ENCODE results near the gene ROPN1L. TPM values are rescaled to one million over a fixed set of nuclear protein-coding genes. Genes with fewer than 3 reads are reported as not detected.

Gene ROPN1L
- total RNA-seq, 1 donor from 2014 or later: not detected

- DNase-seq: no peak
- no peak for TF ChIP-seq CTCF (IDR thresholded peaks at IDR 0.05; ENCODE audit: partially characterized antibody, unreplicated experiment)
- Mint-ChIP-seq H3K36me3 (ENCODE audit: unreplicated experiment) (no peaks in the 10 kb centered on the region), H3K4me1 (ENCODE audit: low read depth, unreplicated experiment) (no peaks in the 10 kb centered on the region), H3K27ac (ENCODE audit: unreplicated experiment) (no peak overlapping the region), H3K27me3 (ENCODE audit: unreplicated experiment) (peaks cover 4% of the 10 kb centered on the region), H3K9me3 (ENCODE audit: unreplicated experiment) (no peaks in the 10 kb centered on the region), H3K4me3 (ENCODE audit: unreplicated experiment) (no peak overlapping the region)
Measured at GRCh38 chr5:10445352-10445751, 3.7 kb downstream of the ROPN1L start.

DNA sequence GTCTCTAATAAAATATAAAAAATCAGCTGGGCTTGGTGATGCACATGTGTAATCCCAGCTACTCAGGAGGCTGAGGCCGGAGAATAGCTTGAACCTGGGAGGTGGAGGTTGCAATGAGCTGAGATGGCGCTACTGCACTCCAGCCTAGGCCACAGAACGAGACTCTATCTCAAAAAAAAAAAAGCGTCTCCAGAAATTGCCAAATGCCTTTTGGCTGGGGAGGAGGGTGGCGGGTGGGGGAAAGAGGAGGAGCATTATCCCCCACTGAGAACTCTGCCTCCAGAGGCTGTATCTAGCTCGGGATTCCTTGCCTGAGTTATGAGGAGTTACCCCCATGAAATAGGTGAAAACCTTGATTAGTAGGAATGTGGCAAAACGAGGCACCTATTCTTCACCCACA, 4.8 kb downstream of the ROPN1L start:
- Mint-ChIP-seq H3K27ac (ENCODE audit: unreplicated experiment) (no peak overlapping the region), H3K9me3 (ENCODE audit: unreplicated experiment) (no peaks in the 10 kb centered on the region), H3K27me3 (ENCODE audit: unreplicated experiment) (peaks cover 3% of the 10 kb centered on the region), H3K36me3 (ENCODE audit: unreplicated experiment) (no peaks in the 10 kb centered on the region), H3K4me3 (ENCODE audit: unreplicated experiment) (no peak overlapping the region), H3K4me1 (ENCODE audit: low read depth, unreplicated experiment) (peaks cover 5% of the 10 kb centered on the region)
- no peak for TF ChIP-seq CTCF (IDR thresholded peaks at IDR 0.05; ENCODE audit: partially characterized antibody, unreplicated experiment)
- DNase-seq: no peak

DNA sequence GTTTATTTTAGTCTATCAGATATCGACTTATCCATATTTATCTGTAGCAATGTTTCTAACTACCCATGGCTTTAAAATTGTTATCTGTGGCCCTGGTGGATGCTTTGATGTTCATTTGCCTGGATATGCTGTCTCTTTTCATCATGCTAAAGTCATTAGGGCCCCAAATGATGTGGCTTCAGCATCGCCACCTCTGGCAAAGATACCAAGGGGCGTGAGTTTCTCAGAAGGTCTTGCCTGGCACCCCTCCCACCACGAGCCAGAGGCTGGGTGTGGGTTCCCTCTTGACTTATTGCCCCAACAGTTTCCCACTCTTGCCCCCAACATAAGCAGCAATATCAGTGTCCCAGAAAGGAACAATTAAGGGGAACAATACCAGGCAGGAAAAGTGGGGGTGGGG, 5.4 kb downstream of the ROPN1L start:
- no peak overlapping the region for H3K27ac Mint-ChIP-seq (ENCODE audit: unreplicated experiment)
- no peak for TF ChIP-seq CTCF (IDR thresholded peaks at IDR 0.05; ENCODE audit: partially characterized antibody, unreplicated experiment)
- peaks cover 3% of the 10 kb centered on the region for H3K27me3 Mint-ChIP-seq (ENCODE audit: unreplicated experiment)

DNA sequence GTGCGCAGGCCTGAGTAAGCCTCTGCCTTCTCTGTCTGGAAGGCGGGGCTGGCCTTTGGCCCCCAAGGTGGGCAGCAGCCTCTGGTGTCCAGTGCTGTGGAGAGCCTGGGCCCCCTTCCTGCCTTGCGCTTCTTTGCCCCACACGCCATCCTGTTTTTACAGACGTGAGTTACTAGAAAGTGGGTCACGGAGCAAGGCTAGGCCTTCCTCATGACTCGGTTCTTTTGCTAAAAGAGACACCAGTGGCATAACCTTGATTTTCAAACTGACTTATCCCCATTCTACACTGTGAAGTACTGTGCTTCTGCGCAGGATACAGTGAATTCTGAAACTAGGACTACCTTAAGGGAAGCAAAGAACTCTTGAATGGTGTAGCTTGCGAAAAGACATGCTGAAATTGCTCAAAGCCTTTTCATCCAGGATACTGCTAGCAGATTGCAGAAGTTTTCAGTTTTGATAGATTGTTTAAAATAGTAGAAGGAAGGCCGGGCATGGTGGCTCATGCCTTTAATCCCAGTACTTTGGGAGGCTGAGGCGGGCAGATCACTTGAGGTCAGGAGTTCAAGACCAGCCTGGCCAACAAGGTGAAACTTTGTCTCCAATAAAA, 7.2 kb downstream of the ROPN1L start:
- Mint-ChIP-seq H3K4me1 (ENCODE audit: low read depth, unreplicated experiment) (peaks cover 6% of the 10 kb centered on the region), H3K4me3 (ENCODE audit: unreplicated experiment) (no peak overlapping the region), H3K27me3 (ENCODE audit: unreplicated experiment) (peaks cover 5% of the 10 kb centered on the region), H3K9me3 (ENCODE audit: unreplicated experiment) (no peaks in the 10 kb centered on the region), H3K36me3 (ENCODE audit: unreplicated experiment) (no peaks in the 10 kb centered on the region), H3K27ac (ENCODE audit: unreplicated experiment) (no peak overlapping the region)
- DNase-seq: no peak
- no peak for TF ChIP-seq CTCF (IDR thresholded peaks at IDR 0.05; ENCODE audit: partially characterized antibody, unreplicated experiment)

More for the DNA sequence above, 5.4 kb downstream of the ROPN1L start:
- H3K36me3 Mint-ChIP-seq (ENCODE audit: unreplicated experiment): no peaks in the 10 kb centered on the region
- DNase-seq: no peak
- H3K9me3 Mint-ChIP-seq (ENCODE audit: unreplicated experiment): no peaks in the 10 kb centered on the region
- no peak overlapping the region for H3K4me3 Mint-ChIP-seq (ENCODE audit: unreplicated experiment)
- H3K4me1 Mint-ChIP-seq (ENCODE audit: low read depth, unreplicated experiment): peaks cover 6% of the 10 kb centered on the region

DNA sequence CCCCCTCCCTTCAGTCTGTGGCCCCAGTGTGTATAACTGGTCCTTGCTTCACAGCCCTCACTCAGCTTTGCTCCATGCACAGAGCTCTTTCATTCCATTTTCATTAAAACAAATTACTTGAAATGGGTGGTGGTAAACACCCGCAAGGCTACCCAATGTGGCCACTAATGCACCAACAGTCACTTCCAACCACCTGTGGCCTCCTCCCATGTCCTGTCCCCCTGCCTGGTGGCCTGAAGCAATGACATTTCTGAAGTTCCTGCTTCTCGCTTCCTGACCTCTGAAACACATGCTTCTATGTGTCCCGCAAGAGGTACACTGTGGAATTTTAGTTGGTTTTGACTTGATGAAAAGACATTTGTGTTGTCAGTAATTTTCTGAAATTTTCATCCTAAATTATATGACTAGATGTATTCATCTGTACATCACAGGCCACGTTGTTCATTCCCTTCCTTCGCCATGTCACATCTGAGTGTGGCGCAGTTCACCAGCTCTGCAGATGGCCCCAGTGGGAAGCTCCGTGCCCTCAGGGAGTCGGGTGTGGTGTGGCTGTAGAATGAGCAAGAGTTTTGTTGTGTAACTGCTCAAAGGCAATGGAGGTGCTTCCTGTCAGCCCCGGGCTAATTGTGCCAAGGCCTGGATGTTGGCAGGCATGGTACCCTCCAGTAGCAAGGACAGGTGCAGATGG, 9.6 kb downstream of the ROPN1L start:
- peaks cover 2% of the 10 kb centered on the region for H3K9me3 Mint-ChIP-seq (ENCODE audit: unreplicated experiment)
- no peaks in the 10 kb centered on the region for H3K36me3 Mint-ChIP-seq (ENCODE audit: unreplicated experiment)
- no peak for TF ChIP-seq CTCF (IDR thresholded peaks at IDR 0.05; ENCODE audit: partially characterized antibody, unreplicated experiment)
- H3K27me3 Mint-ChIP-seq (ENCODE audit: unreplicated experiment): peaks cover 6% of the 10 kb centered on the region
- H3K4me1 Mint-ChIP-seq (ENCODE audit: low read depth, unreplicated experiment): peaks cover 16% of the 10 kb centered on the region
- H3K4me3 Mint-ChIP-seq (ENCODE audit: unreplicated experiment): no peak overlapping the region
- H3K27ac Mint-ChIP-seq (ENCODE audit: unreplicated experiment): no peak overlapping the region
- no peak for DNase-seq

Data from glutamatergic neuron (in vitro differentiated cells).